RWPE1 (cell line): Measurements from ENCODE around the gene VPS35.

Experiments used
- CTCF ChIA-PET: fragments of 350-600 bp; sonication (Branson Sonifier 250); formaldehyde crosslinking; extraction: SDS; loops from one replicate; lab custom pipeline; 2021; lab: Yijun Ruan, JAX
- POLR2A ChIA-PET: fragments of 400-600 bp; formaldehyde crosslinking; extraction: SDS; loops from one replicate; lab custom pipeline; 2020; ENCODE audit warnings: antibody characterized with exemption; ENCODE audit not compliant: low non-redundant PET; lab: Yijun Ruan, JAX
- DNase-seq: peaks from one replicate; pipeline ENCODE4 v3.0.0; 2012; ENCODE audit warnings: low spot score
- H3K27ac ChIP-seq: fragments of 450-650 bp; 2 replicates; pipeline ENCODE4 v1.5.1; 2017
- CTCF ChIP-seq: fragments of 450-650 bp; conservative IDR thresholded peaks from 2 replicates; pipeline ENCODE4 v1.5.1; 2017; ENCODE audit warnings: low read depth, mild to moderate bottlenecking

VPS35 gene

GRCh38 chr16:46721885-46722284 is 32.9 kb upstream of the VPS35 start:
- H3K27ac ChIP-seq: no peak overlapping the region
- CTCF ChIA-PET: interaction anchor here (0.6 to 0.7 kb wide), 2 partner anchors 191 to 1958 kb away, joined by 4 to 5 read pairs; no protein-coding TSS in a partner anchor
- TF ChIP-seq CTCF: no peak
- no peak for DNase-seq
- POLR2A ChIA-PET: no interaction called here

GRCh38 chr16:46720619-46721018 is 31.6 kb upstream of the VPS35 start:
- no peak for TF ChIP-seq CTCF
- no peak overlapping the region for H3K27ac ChIP-seq
- CTCF ChIA-PET: no interaction called here
- DNase-seq: no peak
- POLR2A ChIA-PET: no interaction called here

- TF ChIP-seq CTCF: no peak
- ChIA-PET CTCF (no interaction called here), POLR2A (no interaction called here)
These were observed 30.6 kb upstream of the VPS35 start for GRCh38 chr16:46719528-46719927.

GRCh38 chr16:46718214-46718613 is 29.2 kb upstream of the VPS35 start:
- TF ChIP-seq CTCF: no peak
- H3K27ac ChIP-seq: no peak overlapping the region
- ChIA-PET CTCF (interaction anchor here (0.6 kb wide), 1 partner anchor 64 kb away, joined by 4 read pairs; no protein-coding TSS in a partner anchor), POLR2A (no interaction called here)
- DNase-seq: no peak

More at GRCh38 chr16:46719528-46719927, 30.6 kb upstream of the VPS35 start:
- no peak overlapping the region for H3K27ac ChIP-seq
- no peak for DNase-seq

- TF ChIP-seq CTCF: no peak
- no peak overlapping the region for H3K27ac ChIP-seq
- DNase-seq: no peak
- CTCF ChIA-PET: interaction anchor here (0.6 kb wide), 1 partner anchor 65 kb away, joined by 4 read pairs; no protein-coding TSS in a partner anchor
- POLR2A ChIA-PET: no interaction called here
These were observed 28.7 kb upstream of the VPS35 start for GRCh38 chr16:46717692-46718091.

GRCh38 chr16:46715769-46716305 is 26.9 kb upstream of the VPS35 start:
- ChIA-PET CTCF (no interaction called here), POLR2A (no interaction called here)
- DNase-seq: no peak
- no peak overlapping the region for H3K27ac ChIP-seq
- no peak for TF ChIP-seq CTCF
